ENCODE measurements around the gene CNTNAP2. TPM values are rescaled to one million over a fixed set of nuclear protein-coding genes. Genes with fewer than 3 reads are reported as not detected.

The CNTNAP2 gene
- total RNA-seq, 1 experiment from 2014 or later: 64.5 TPM

- H3K27ac Mint-ChIP-seq: no peak overlapping the region; a peak in 1 of 7 replicates
Measured at GRCh38 chr7:148336411-148336810, 2219.8 kb downstream of the CNTNAP2 start.

More at GRCh38 chr7:148336411-148336810, 2219.8 kb downstream of the CNTNAP2 start:
- H2BK15ac ChIP-seq (ENCODE audit: low read depth, low read length): no peak overlapping the region
- no peaks in the 10 kb centered on the region for H4K20me1 ChIP-seq (ENCODE audit: control insufficient read depth, insufficient read depth, insufficient read length)
- H3K4me1 ChIP-seq (ENCODE audit: insufficient read depth, low read length): peaks cover 7% of the 10 kb centered on the region
- H3K79me1 ChIP-seq (ENCODE audit: insufficient read depth, low read depth, low read length, poor library complexity, severe bottlenecking): no peaks in the 10 kb centered on the region
- no peak overlapping the region for H3K27ac ChIP-seq (ENCODE audit: insufficient read length, low read depth, low read length)
- no peak overlapping the region for H3K14ac ChIP-seq (ENCODE audit: insufficient read depth, low read length)
- peaks cover 10% of the 10 kb centered on the region for H3K23me2 ChIP-seq (ENCODE audit: insufficient read length, low read depth, low read length, poor library complexity, severe bottlenecking)
- no peak overlapping the region for H3K9ac ChIP-seq (ENCODE audit: extremely low read depth, insufficient read length, low read length)
- no CpG with 5 or more reads among the region's 3 CpGs for WGBS (ENCODE audit: extremely low coverage, insufficient read length, low lambda C conversion rate)
- peaks cover 65 to 72% of the 10 kb centered on the region in 2 experiments for H3K4me1 Mint-ChIP-seq
- peaks cover 4 to 8% (median 5%) of the 10 kb centered on the region in 3 experiments; a peak in 6 of 7 replicates for H3K36me3 Mint-ChIP-seq (ENCODE audit: insufficient read depth in 1 of 3, low read depth in 3 of 3)
- H2BK5ac ChIP-seq (ENCODE audit: insufficient read length, low read length): no peak overlapping the region
- no peak overlapping the region for H3K18ac ChIP-seq (ENCODE audit: insufficient read length, low read depth, low read length)
- no peak for TF ChIP-seq CTCF (conservative IDR thresholded peaks at IDR 0.05)
- peaks cover 3 to 4% of the 10 kb centered on the region in 2 experiments for H3K9me3 Mint-ChIP-seq
- no peak overlapping the region for H3K4me3 Mint-ChIP-seq
- no peak overlapping the region for H2AK5ac ChIP-seq (ENCODE audit: insufficient read length, low read length)
- peaks cover 4% of the 10 kb centered on the region for H3K9me3 ChIP-seq (ENCODE audit: control insufficient read depth, low read depth, low read length)
- H4K8ac ChIP-seq (replicated peaks; ENCODE audit: insufficient read length, low read depth, low read length): no peak overlapping the region
- H4K5ac ChIP-seq (ENCODE audit: insufficient read length, low read depth, low read length): no peak overlapping the region
- H4K91ac ChIP-seq (ENCODE audit: insufficient read length, low read depth, low read length): no peak overlapping the region
- H3K23ac ChIP-seq (ENCODE audit: insufficient read length, low read depth, low read length): no peak overlapping the region
- no peaks in the 10 kb centered on the region for H3K27me3 ChIP-seq (ENCODE audit: insufficient read depth, low read length)
- H3T11ph ChIP-seq (ENCODE audit: low read length): no peak overlapping the region
- no peak overlapping the region for H3K4me2 ChIP-seq (ENCODE audit: insufficient read depth, insufficient read length, low read length)
- no peak overlapping the region for H2BK20ac ChIP-seq (ENCODE audit: low read depth, low read length, poor library complexity, severe bottlenecking)
- H3K4ac ChIP-seq (ENCODE audit: low read depth, low read length): no peak overlapping the region
- H3K79me2 ChIP-seq (ENCODE audit: insufficient read depth, low read length): peaks cover under 1% of the 10 kb centered on the region; the same call in 1 of the 2 replicates
- H2BK12ac ChIP-seq (ENCODE audit: insufficient read length, low read depth, low read length): no peak overlapping the region
- DNase-seq: no peak
- H3K56ac ChIP-seq (ENCODE audit: insufficient read length, low read depth, low read length): no peak overlapping the region
- no peaks in the 10 kb centered on the region; the same call in 1 of the 2 replicates for H3K27me3 Mint-ChIP-seq (ENCODE audit: low read depth)
- H2AFZ ChIP-seq (ENCODE audit: low read length): no peak overlapping the region
- no peak overlapping the region for H2BK120ac ChIP-seq (ENCODE audit: low read depth, low read length, poor library complexity, severe bottlenecking)
